ENCODE data around the gene ERICH2. TPM values are rescaled to one million over a fixed set of nuclear protein-coding genes. Genes with fewer than 3 reads are reported as not detected.

Gene ERICH2
- total RNA-seq, 2 donors from 2014 or later, result not detected

DNA sequence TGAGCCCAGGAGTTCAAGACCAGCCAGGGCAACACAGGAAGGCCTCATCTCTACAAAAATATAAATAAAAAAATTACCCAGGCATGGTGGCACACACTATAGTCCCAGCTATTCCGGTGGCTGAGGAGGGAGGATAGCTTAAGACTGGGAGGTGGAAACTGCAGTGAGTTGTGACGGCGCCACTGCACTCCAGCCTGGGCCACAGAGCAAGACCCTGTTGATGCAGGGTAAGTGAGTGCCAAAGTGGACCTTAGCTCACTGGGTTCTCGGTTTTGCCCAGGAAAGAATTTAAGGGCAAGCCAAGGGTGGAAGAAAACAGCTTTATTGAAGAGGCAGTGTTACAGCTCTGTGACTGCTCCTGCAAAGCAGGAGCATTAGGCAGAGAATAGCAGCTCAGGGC is 6.9 kb upstream of the ERICH2 start:
- Histone ChIP-seq H3K4me3 (no peak overlapping the region), H3K4me1 (ENCODE audit: control insufficient read depth in 1 of 2, low read depth in 2 of 2) (no peaks in the 10 kb centered on the region), H3K27ac (no peak overlapping the region), H3K27me3 (replicated peaks; ENCODE audit: insufficient read depth) (no peaks in the 10 kb centered on the region), H3K36me3 (no peaks in the 10 kb centered on the region), H3K9me3 (no peaks in the 10 kb centered on the region)
- ATAC-seq (ENCODE audit: insufficient number of reproducible peaks, low FRiP score, low read depth) (no peak), DNase-seq (ENCODE audit: low spot score) (no peak)
- no peak for TF ChIP-seq CTCF (IDR thresholded peaks at IDR 0.05)

- no peak for TF ChIP-seq CTCF (IDR thresholded peaks at IDR 0.05)
- ATAC-seq (ENCODE audit: insufficient number of reproducible peaks, low FRiP score, low read depth), result no peak
Measured at GRCh38 chr2:170764880-170765261, 5.3 kb upstream of the ERICH2 start.

GRCh38 chr2:170766693-170767092 is 3.5 kb upstream of the ERICH2 start:
- no peak overlapping the region for H3K27ac ChIP-seq
- ATAC-seq (ENCODE audit: insufficient number of reproducible peaks, low FRiP score, low read depth) (no peak), DNase-seq (ENCODE audit: low spot score) (no peak)
- H3K9me3 ChIP-seq, result no peaks in the 10 kb centered on the region
- H3K4me1 ChIP-seq (ENCODE audit: control insufficient read depth in 1 of 2, low read depth in 2 of 2), result peaks cover 0 to 16% of the 10 kb centered on the region in 2 donors
- no peaks in the 10 kb centered on the region for H3K27me3 ChIP-seq (replicated peaks; ENCODE audit: insufficient read depth)
- H3K36me3 ChIP-seq, result no peaks in the 10 kb centered on the region
- no peak for TF ChIP-seq CTCF (IDR thresholded peaks at IDR 0.05)
- no peak overlapping the region for H3K4me3 ChIP-seq

More at GRCh38 chr2:170764880-170765261, 5.3 kb upstream of the ERICH2 start:
- H3K27ac ChIP-seq, result no peak overlapping the region
- no peaks in the 10 kb centered on the region for H3K36me3 ChIP-seq
- no peak for DNase-seq (ENCODE audit: low spot score)
- H3K4me3 ChIP-seq, result no peak overlapping the region
- no peaks in the 10 kb centered on the region for H3K9me3 ChIP-seq
- peaks cover 0 to 5% of the 10 kb centered on the region in 2 donors for H3K4me1 ChIP-seq (ENCODE audit: control insufficient read depth in 1 of 2, low read depth in 2 of 2)
- no peaks in the 10 kb centered on the region for H3K27me3 ChIP-seq (replicated peaks; ENCODE audit: insufficient read depth)

- TF ChIP-seq CTCF (IDR thresholded peaks at IDR 0.05), result no peak
- H3K27me3 ChIP-seq (replicated peaks; ENCODE audit: insufficient read depth), result no peaks in the 10 kb centered on the region
- peak overlapping the region; percentile 87 for H3K4me3 ChIP-seq
- DNase-seq (ENCODE audit: low spot score) (no peak), ATAC-seq (ENCODE audit: insufficient number of reproducible peaks, low FRiP score, low read depth) (peak; percentile 53)
- no peaks in the 10 kb centered on the region for H3K9me3 ChIP-seq
- peak overlapping the region; percentile 34 to 65 for H3K27ac ChIP-seq
- peaks cover 0 to 17% of the 10 kb centered on the region in 2 donors for H3K4me1 ChIP-seq (ENCODE audit: control insufficient read depth in 1 of 2, low read depth in 2 of 2)
- H3K36me3 ChIP-seq, result no peaks in the 10 kb centered on the region
Measured at GRCh38 chr2:170770606-170771420, 635 bp downstream of the ERICH2 start.

- H3K27ac ChIP-seq, result peak overlapping the region; percentile 34 to 63
- H3K4me3 ChIP-seq, result peak overlapping the region; percentile 87
- H3K9me3 ChIP-seq, result no peaks in the 10 kb centered on the region
- TF ChIP-seq CTCF (IDR thresholded peaks at IDR 0.05), result no peak
- no peaks in the 10 kb centered on the region for H3K27me3 ChIP-seq (replicated peaks; ENCODE audit: insufficient read depth)
- ATAC-seq (ENCODE audit: insufficient number of reproducible peaks, low FRiP score, low read depth) (no peak), DNase-seq (ENCODE audit: low spot score) (no peak)
- H3K36me3 ChIP-seq, result no peaks in the 10 kb centered on the region
- H3K4me1 ChIP-seq (ENCODE audit: control insufficient read depth in 1 of 2, low read depth in 2 of 2), result peaks cover 0 to 17% of the 10 kb centered on the region in 2 donors
Measured at GRCh38 chr2:170771421-170771937, 1.3 kb downstream of the ERICH2 start.
